NCI-H1694 treated with DMSO at 0.1 percent for 48 hours (cell line): ENCODE measurements around the gene MYBPH.

Experiments used
- DNase-seq: peaks from one replicate; lab custom pipeline; 2025; lab: John Stamatoyannopoulos, UW

Gene MYBPH

DNA sequence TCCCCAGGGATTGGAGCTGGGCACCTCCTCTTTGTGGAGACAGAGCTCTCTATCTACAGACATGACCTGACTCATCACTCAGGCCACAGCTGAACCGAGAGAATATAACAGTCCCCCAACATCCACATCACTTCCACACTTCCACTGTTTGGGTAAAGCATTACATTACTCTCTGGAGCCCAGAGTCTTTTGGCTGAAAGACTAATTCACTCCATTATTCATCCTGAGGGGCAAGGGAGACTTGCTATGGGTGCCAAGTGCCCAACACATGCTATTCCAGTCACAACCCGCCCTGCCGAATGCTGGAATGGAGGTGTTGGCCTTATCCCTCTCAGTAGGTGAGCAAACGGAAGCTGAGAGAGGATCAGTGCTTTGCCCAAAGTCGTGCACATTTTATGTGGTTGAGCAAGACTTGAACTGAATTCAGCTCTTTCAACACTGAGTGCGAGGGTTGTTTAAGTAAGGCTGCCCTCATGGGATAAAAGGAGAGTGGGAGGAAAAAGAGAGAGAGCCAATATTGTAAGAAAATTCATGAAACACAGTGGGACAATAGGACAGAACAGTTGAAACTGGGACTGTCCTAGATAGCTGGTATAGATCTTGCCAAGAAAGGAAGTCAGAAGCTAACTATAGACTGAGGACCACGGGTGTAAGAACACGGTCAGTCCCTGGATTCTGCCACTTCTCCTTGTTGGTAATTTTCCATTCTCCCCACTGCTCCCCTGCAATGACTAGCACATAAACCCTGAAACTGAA, 24.4 kb upstream of the MYBPH start:
- DNase-seq, result no peak

DNA sequence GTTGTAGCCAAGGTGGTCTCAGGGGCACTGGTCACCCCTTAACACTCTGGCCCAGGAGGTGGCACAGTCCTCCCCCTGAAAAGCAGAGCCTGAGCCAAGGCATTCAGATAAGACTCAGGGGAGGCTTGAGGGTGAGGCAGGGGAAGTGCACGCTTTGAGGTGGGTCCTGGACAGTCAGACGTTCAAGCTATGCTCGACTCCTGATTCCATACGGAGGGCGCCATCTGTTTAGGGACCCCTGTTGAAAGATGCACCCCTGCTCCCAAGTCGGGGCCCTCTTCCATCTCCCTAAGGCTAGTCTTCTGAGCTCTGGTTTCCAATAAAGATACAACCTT, 23.8 kb upstream of the MYBPH start:
- DNase-seq, result no peak

DNA sequence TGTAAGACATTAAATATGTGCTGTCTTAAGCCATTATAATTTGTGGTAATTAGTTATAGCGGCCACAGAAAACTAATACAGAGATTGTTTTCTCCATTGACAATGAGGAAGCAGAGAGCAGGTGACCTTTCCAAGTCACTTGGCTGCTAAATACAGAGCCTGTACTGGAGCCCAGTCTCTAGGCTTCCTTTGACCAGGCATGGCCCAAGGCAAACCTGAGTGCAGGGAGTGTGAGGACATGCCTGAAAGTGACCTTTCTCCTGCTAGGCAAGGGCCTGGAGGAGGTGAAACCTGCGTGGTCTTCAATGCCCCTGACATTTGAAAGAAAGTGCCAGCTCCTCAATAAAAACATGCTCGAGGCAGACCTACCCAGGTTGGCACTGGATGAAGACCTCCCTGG, 23.4 kb upstream of the MYBPH start:
- no peak for DNase-seq

- DNase-seq, result no peak
Observed at GRCh38 chr1:203197625-203198024, 22.0 kb upstream of the MYBPH start.

GRCh38 chr1:203196371-203196770, 20.7 kb upstream of the MYBPH start:
- no peak for DNase-seq

GRCh38 chr1:203190949-203191348, 15.3 kb upstream of the MYBPH start:
- no peak for DNase-seq

GRCh38 chr1:203189951-203190352, 14.3 kb upstream of the MYBPH start:
- DNase-seq, result no peak

DNA sequence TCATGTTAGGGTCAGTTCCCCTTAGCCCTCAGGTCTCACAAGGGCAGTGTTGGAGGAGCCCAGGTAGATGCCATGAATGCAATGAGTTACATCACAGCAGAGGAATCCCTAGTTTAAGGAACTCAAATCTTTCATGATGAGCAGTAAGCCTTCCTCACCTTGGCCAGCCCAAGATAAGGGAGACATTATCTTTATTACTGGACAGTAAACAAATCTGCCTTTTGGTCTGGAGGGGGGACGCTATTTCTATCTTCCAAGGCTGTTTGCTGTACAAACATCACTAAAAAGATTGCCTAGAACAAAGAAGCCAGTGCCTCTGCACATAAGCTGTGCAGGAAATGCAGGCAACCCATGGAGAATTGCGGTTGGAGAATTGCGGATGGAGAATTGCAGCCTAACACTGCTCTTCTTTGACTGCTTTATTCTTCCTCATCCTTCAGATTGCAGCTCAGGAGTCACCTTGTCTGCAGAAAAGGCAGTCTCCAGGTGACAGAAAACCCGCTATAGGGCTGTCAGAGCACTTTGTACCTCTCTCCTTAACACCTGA, 13.1 kb upstream of the MYBPH start:
- no peak for DNase-seq

GRCh38 chr1:203187689-203188264, 12.2 kb upstream of the MYBPH start:
- no peak for DNase-seq

- DNase-seq, result no peak
Observed at GRCh38 chr1:203187304-203187685, 11.7 kb upstream of the MYBPH start.

GRCh38 chr1:203186446-203187303, 11.0 kb upstream of the MYBPH start, which contains the start of gene CHI3L1:
CHI3L1 (minus strand) TSS chr1:203186704; CDS start chr1:203186623, 81 bp downstream.
- DNase-seq, result no peak

GRCh38 chr1:203186091-203186445, 10.4 kb upstream of the MYBPH start:
- DNase-seq, result no peak

GRCh38 chr1:203185585-203185984, 10.0 kb upstream of the MYBPH start:
- DNase-seq, result no peak

DNA sequence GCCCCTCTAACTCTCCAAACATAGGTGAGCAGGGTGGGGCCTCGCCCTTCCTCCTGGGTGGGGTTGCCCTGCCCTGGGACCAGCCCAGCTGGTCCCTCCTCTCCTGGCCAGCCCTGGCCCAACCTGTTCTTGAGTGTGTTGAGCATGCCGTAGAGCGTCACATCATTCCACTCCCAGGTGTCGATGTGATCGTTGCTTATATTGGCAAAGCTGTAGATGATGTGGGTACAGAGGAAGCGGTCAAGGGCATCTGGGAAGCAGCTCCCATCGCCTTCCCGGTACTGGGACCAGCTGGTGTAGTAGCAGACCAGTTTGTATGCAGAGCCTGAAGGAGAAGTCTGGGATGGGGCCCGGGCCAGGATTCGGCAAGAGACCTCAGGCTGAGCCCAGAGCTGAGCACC, 9.4 kb upstream of the MYBPH start:
- DNase-seq, result no peak

- DNase-seq, result no peak
Observed at GRCh38 chr1:203184467-203184866, 8.8 kb upstream of the MYBPH start.

GRCh38 chr1:203183828-203184227, 8.2 kb upstream of the MYBPH start:
- no peak for DNase-seq

DNA sequence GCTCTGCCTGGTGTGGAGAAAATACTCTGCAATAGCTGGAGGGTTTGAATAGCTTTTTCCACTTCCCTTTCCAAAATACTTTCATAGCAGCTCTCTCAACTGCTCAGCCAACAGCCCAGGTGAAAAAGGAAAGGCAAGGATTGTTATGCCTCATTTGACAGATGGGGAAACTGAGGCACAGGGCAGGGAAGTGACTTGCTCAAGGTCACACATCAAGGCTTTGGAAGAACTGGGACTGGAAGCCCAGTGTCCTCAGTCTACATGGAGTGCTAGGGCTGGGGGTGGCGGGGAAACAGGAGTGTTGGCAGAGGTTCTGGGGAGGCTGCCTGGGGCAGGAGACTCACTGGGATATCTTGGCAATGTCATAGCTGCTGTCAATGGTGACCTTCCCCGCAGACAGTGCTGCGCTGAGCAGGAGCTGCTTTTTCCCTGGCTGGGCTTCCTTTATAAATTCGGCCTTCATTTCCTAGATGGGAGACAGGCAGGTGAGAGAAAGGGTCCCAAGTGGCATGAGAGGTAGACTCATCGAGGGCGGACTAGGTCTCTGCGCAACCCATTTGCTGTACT, 6.8 kb upstream of the MYBPH start:
- DNase-seq, result no peak

- no peak for DNase-seq
Observed at GRCh38 chr1:203181586-203182386, 6.2 kb upstream of the MYBPH start.

DNA sequence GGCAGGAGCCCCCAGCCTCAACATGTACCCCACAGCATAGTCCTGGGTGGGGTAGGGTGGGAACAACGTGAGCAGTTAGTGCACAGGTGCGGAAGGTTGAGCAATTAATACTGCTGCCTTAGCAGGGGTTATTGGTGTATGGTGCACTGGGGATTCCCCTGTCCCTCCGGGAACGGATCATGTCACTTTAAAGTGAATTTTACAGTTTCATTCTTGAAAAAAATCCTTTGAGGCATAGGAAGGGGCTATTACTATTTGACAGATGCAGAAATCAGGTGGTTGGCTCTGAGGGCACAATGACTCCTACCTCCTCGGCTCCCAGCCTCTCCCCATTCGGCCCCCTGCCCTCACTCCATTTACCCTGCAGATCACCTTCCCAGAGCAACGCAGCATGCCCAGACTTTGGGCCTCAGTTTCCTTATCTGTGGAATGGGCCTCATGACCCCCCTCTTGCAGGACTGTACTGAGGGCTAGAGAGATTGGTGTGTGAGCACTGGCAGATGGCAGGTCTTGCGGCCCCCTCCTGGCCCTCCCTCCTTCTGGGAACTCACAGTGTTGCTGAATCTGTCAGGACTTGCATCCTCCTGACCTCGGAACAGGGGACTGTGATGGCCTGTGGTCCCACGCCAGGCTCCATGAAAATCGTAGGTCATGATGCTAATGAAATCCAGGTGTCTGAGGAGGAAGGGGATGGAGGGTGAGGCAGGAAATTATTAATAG, 5.1 kb upstream of the MYBPH start:
- DNase-seq, result no peak

GRCh38 chr1:203179667-203180005, 4.0 kb upstream of the MYBPH start:
- DNase-seq, result no peak
